H1 (cell line): ENCODE measurements around the gene TBC1D23. TPM values are rescaled to one million over a fixed set of nuclear protein-coding genes. Genes with fewer than 3 reads are reported as not detected.
A peak's percentile ranks its signal among the peaks of the same experiment; 100 is the strongest.

Experiments used
- CTCF ChIA-PET: fragments of 300-600 bp; sonication (Branson Sonifier 250); formaldehyde crosslinking; loops from one replicate; lab custom pipeline; 2021; ENCODE audit not compliant: partially characterized antibody; lab: Charles Lee
- POLR2A ChIA-PET: fragments of 300-600 bp; sonication (Branson Sonifier 250); formaldehyde crosslinking; loops from one replicate; lab custom pipeline; 2021; ENCODE audit warnings: inconsistent platforms; ENCODE audit not compliant: partially characterized antibody; lab: Charles Lee
- DNase-seq, 2 experiments: peaks; one replicate each; pipeline versions ENCODE4 v3.0.0 to v3.0.0-alpha.2; 2010 to 2022; ENCODE audit warnings: low spot score in 2 of 2, low read depth in 1 of 2, mixed read lengths in 1 of 2
- FAIRE-seq: peaks from 2 replicates; lab custom pipeline; 2011; peaks lifted over from hg19 to GRCh38; lab: Jason Lieb, UNC
- H2AFZ ChIP-seq: 2 replicates; pipeline ENCODE4 v1.8.1; 2012; ENCODE audit warnings: low read length, inconsistent platforms
- H2AK5ac ChIP-seq: 2 replicates; pipeline ENCODE4 v1.6.1; 2013; ENCODE audit warnings: low read depth, low read length
- H2BK120ac ChIP-seq: replicated peaks from 2 replicates; pipeline ENCODE3; 2013; ENCODE audit warnings: low read depth, low read length, inconsistent platforms
- H2BK12ac ChIP-seq: 2 replicates; pipeline ENCODE4 v1.6.1; 2013; ENCODE audit warnings: low read depth, low read length
- H2BK15ac ChIP-seq: 2 replicates; pipeline ENCODE4 v1.6.1; 2013; ENCODE audit warnings: low read length
- H2BK20ac ChIP-seq: 2 replicates; pipeline ENCODE4 v1.6.1; 2013; ENCODE audit warnings: low read length
- H2BK5ac ChIP-seq: 2 replicates; pipeline ENCODE4 v1.6.1; 2013; ENCODE audit warnings: low read depth, low read length
- H3K14ac ChIP-seq: 2 replicates; pipeline ENCODE4 v1.6.1; 2013; ENCODE audit warnings: inconsistent platforms; ENCODE audit not compliant: insufficient read length
- H3K18ac ChIP-seq: 2 replicates; pipeline ENCODE4 v1.6.1; 2013; ENCODE audit warnings: low read length; ENCODE audit errors: extremely low read depth
- H3K23ac ChIP-seq: 2 replicates; pipeline ENCODE4 v1.6.1; 2013; ENCODE audit warnings: inconsistent platforms; ENCODE audit not compliant: insufficient read length
- H3K23me2 ChIP-seq: 2 replicates; pipeline ENCODE4 v1.6.1; 2013; ENCODE audit warnings: low read depth, low read length
- H3K27ac ChIP-seq: 2 replicates; pipeline ENCODE4 v1.6.1; 2011; ENCODE audit warnings: low read depth, low read length, inconsistent platforms
- H3K27me3 ChIP-seq, 4 experiments: replicated peaks in 1 of 4; 1 replicate in 1 of 4; 2 replicates in 3 of 4; pipeline versions ENCODE4 v1.6.1 to v1.8.1; 2011 to 2013; ENCODE audit warnings: low read length in 3 of 4, mild to moderate bottlenecking in 3 of 4, inconsistent platforms in 2 of 4, mixed read lengths in 2 of 4, moderate library complexity in 1 of 4; ENCODE audit not compliant: control insufficient read depth in 3 of 4, insufficient read depth in 3 of 4; ENCODE audit errors: extremely low read depth in 1 of 4
- H3K36me3 ChIP-seq, 4 experiments: 2 replicates each; pipeline versions ENCODE4 v1.6.1 to v1.8.1; 2011 to 2013; ENCODE audit warnings: mild to moderate bottlenecking in 4 of 4, low read length in 3 of 4, moderate library complexity in 2 of 4, control low read depth in 1 of 4, inconsistent platforms in 1 of 4; ENCODE audit not compliant: insufficient read depth in 4 of 4, control insufficient read depth in 2 of 4
- H3K4ac ChIP-seq: replicated peaks from 2 replicates; pipeline ENCODE3; 2013; ENCODE audit warnings: low read length, low read depth, mixed read lengths, inconsistent platforms; ENCODE audit not compliant: insufficient read length
- H3K4me1 ChIP-seq, 4 experiments: replicated peaks in 1 of 4; 1 replicate in 1 of 4; 2 replicates in 3 of 4; pipeline versions ENCODE4 v1.6.1 to v1.8.1; 2011 to 2013; ENCODE audit warnings: low read length in 3 of 4, inconsistent platforms in 2 of 4, mixed read lengths in 1 of 4; ENCODE audit not compliant: insufficient read depth in 4 of 4, control insufficient read depth in 3 of 4
- H3K4me2 ChIP-seq, 2 experiments: 2 replicates each; pipeline versions ENCODE4 v1.6.1 to v1.8.1; 2011 to 2013; ENCODE audit warnings: low read depth in 2 of 2, low read length in 2 of 2, control low read depth in 1 of 2, inconsistent platforms in 1 of 2, mild to moderate bottlenecking in 1 of 2; ENCODE audit not compliant: insufficient read depth in 1 of 2
- H3K4me3 ChIP-seq, 4 experiments: fragments of 200-600, 300-600 bp in 1 of 4; sonication (generic), shearing (Covaris generic), sonication (Bioruptor Twin) in 1 of 4; 2 replicates each; pipeline versions ENCODE4 v1.5.1 to v1.8.1; 2011 to 2016; ENCODE audit warnings: low read length in 4 of 4, low read depth in 3 of 4, control low read depth in 2 of 4, inconsistent platforms in 2 of 4, mild to moderate bottlenecking in 2 of 4, mixed read lengths in 1 of 4, moderate library complexity in 1 of 4; ENCODE audit not compliant: insufficient read depth in 2 of 4; ENCODE audit errors: extremely low read depth in 1 of 4
- H3K56ac ChIP-seq: replicated peaks from 2 replicates; pipeline ENCODE3; 2013; ENCODE audit warnings: low read depth, mild to moderate bottlenecking, mixed read lengths, low read length, inconsistent platforms; ENCODE audit not compliant: insufficient read length
- H3K79me1 ChIP-seq: 2 replicates; pipeline ENCODE4 v1.6.1; 2013; ENCODE audit warnings: low read depth, low read length, control low read depth
- H3K79me2 ChIP-seq, 2 experiments: 2 replicates each; pipeline versions ENCODE4 v1.6.1 to v1.8.1; 2012 to 2013; ENCODE audit warnings: low read length in 2 of 2, mild to moderate bottlenecking in 2 of 2, inconsistent platforms in 1 of 2; ENCODE audit not compliant: insufficient read depth in 2 of 2, control insufficient read depth in 1 of 2
- H3K9ac ChIP-seq, 4 experiments: replicated peaks in 1 of 4; 1 replicate in 1 of 4; 2 replicates in 3 of 4; pipeline versions ENCODE4 v1.6.1 to v1.8.1; 2011 to 2013; ENCODE audit warnings: low read depth in 3 of 4, low read length in 3 of 4, control low read depth in 2 of 4, mild to moderate bottlenecking in 2 of 4, moderate library complexity in 2 of 4, inconsistent platforms in 1 of 4; ENCODE audit errors: extremely low read depth in 1 of 4
- H3K9me3 ChIP-seq, 2 experiments: 2 replicates each; pipeline versions ENCODE4 v1.6.1 to v1.8.1; 2012 to 2013; ENCODE audit warnings: mild to moderate bottlenecking in 2 of 2, moderate library complexity in 2 of 2, control low read depth in 1 of 2, inconsistent platforms in 1 of 2, low read depth in 1 of 2, low read length in 1 of 2, mixed read lengths in 1 of 2; ENCODE audit not compliant: insufficient read depth in 2 of 2
- H4K20me1 ChIP-seq, 2 experiments: replicated peaks in 1 of 2; 2 replicates each; pipeline versions ENCODE3 to v1.8.1; 2011 to 2013; ENCODE audit warnings: inconsistent platforms in 2 of 2, low read length in 2 of 2, mild to moderate bottlenecking in 1 of 2; ENCODE audit not compliant: insufficient read depth in 2 of 2, control insufficient read depth in 1 of 2
- H4K5ac ChIP-seq: 2 replicates; pipeline ENCODE4 v1.6.1; 2013; ENCODE audit warnings: low read length, low read depth, mixed read lengths, inconsistent platforms; ENCODE audit not compliant: insufficient read length
- H4K8ac ChIP-seq: 2 replicates; pipeline ENCODE4 v1.8.0; 2013; ENCODE audit warnings: mild to moderate bottlenecking, moderate library complexity, low read length, inconsistent platforms; ENCODE audit not compliant: insufficient read depth; ENCODE audit errors: extremely low read depth
- H4K91ac ChIP-seq: replicated peaks from 2 replicates; pipeline ENCODE3; 2013; ENCODE audit warnings: low read length, mixed read lengths, inconsistent platforms; ENCODE audit not compliant: insufficient read length
- BACH1 ChIP-seq: IDR thresholded peaks from 2 replicates; pipeline ENCODE4 v1.6.1; 2012; ENCODE audit warnings: low read length, improper control_type of control experiment
- CTCF ChIP-seq, 3 experiments: IDR thresholded peaks; 1 replicate in 2 of 3; 2 replicates in 1 of 3; pipeline versions ENCODE4 v1.5.1 to v1.6.1; 2011; ENCODE audit warnings: low read length in 3 of 3, mild to moderate bottlenecking in 3 of 3, inconsistent platforms in 2 of 3, low read depth in 1 of 3, moderate library complexity in 1 of 3; ENCODE audit not compliant: insufficient read depth in 1 of 3; ENCODE audit errors: control extremely low read depth in 1 of 3
- EZH2 ChIP-seq: fragments of 200-600 bp; sonication (generic); IDR thresholded peaks from 2 replicates; pipeline ENCODE4 v1.7.1; 2012; ENCODE audit warnings: low read depth, mild to moderate bottlenecking, moderate library complexity, low read length, inconsistent platforms; ENCODE audit not compliant: severe bottlenecking
- KDM1A ChIP-seq: fragments of 200-600, 300-600 bp; sonication (generic); IDR thresholded peaks from 2 replicates; pipeline ENCODE4 v1.7.1; 2016; ENCODE audit warnings: mild to moderate bottlenecking, low read length, borderline replicate concordance
- RAD21 ChIP-seq, 2 experiments: IDR thresholded peaks in 1 of 2; conservative IDR thresholded peaks in 1 of 2; 2 replicates each; pipeline ENCODE4 v1.6.1; 2011; ENCODE audit warnings: low read depth in 2 of 2, low read length in 2 of 2, improper control_type of control experiment in 1 of 2, inconsistent platforms in 1 of 2, mild to moderate bottlenecking in 1 of 2, moderate library complexity in 1 of 2
- RNF2 ChIP-seq: fragments of 200-900, 300-1000 bp; sonication (generic); IDR thresholded peaks from 2 replicates; pipeline ENCODE4 v1.7.1; 2016; ENCODE audit warnings: borderline replicate concordance, low read depth, mild to moderate bottlenecking, antibody characterized with exemption, low read length; ENCODE audit not compliant: poor library complexity, severe bottlenecking; ENCODE audit errors: missing control alignments
- SAP30 ChIP-seq: fragments of 300-600 bp; sonication (generic); IDR thresholded peaks from 2 replicates; pipeline ENCODE4 v1.7.1; 2012; ENCODE audit warnings: low read length, moderate library complexity, mild to moderate bottlenecking, inconsistent platforms; ENCODE audit not compliant: insufficient read depth, insufficient replicate concordance
- SP2 ChIP-seq: IDR thresholded peaks from 2 replicates; pipeline ENCODE4 v1.6.1; 2012; ENCODE audit warnings: mild to moderate bottlenecking, low read length, inconsistent platforms
- TAF7 ChIP-seq: optimal IDR thresholded peaks from 2 replicates; pipeline ENCODE3; 2011; ENCODE audit warnings: low read depth, mild to moderate bottlenecking, inconsistent platforms, low read length, moderate library complexity, borderline replicate concordance
- WGBS, 2 experiments: shearing (Covaris generic) in 1 of 2; methylation state at CpG; one replicate each; pipeline versions ENCODE4 v1.1.6 to v1.1.7; 2013 to 2015; ENCODE audit warnings: low lambda C conversion rate in 2 of 2, mixed read lengths in 2 of 2, inconsistent platforms in 1 of 2, low coverage in 1 of 2, missing lambda C conversion rate in 1 of 2; ENCODE audit not compliant: insufficient replicate concordance in 2 of 2, insufficient coverage in 1 of 2, insufficient read length in 1 of 2; ENCODE audit errors: extremely low coverage in 1 of 2, missing lambda C conversion rate in 1 of 2; 5-methylcytosine and 5-hydroxymethylcytosine counted together
- polyA plus RNA-seq, 7 experiments: library from polyadenylated mRNA; depleted of rRNA in 3 of 7; stranded (reverse) in 5 of 7; unstranded in 2 of 7; fragments of >200 nt in 5 of 7; fragments of 200-250 nt in 2 of 7; gene quantifications; 1 replicate in 5 of 7; 2 replicates in 1 of 7; 4 replicates in 1 of 7; pipeline versions ENCODE4 v1.2.1 to v1.2.3, GENCODE V29; 2011 to 2013; ENCODE audit warnings: missing spikeins in 2 of 7, mixed read lengths in 2 of 7
- total RNA-seq: library from RNA; stranded (reverse); fragmentation: NEBNext Ultra II Directional; extraction: Animal tissue kit (Norgen Biotek cat#: 25700); gene quantifications from 2 replicates; pipeline ENCODE4 v1.2.1, GENCODE V29; 2021

The TBC1D23 gene
- total and polyA plus RNA-seq, 2 of the 8 experiments (the other 6 are each of a cell fraction or from before 2014, with no cell fraction given), result 6.4 to 29.3 TPM

- no peak overlapping the region for H2BK5ac ChIP-seq
- CTCF ChIA-PET, result interaction anchor here (0.6 to 2.0 kb wide), 24 partner anchors 10 to 1470 kb away, joined by 3 to 11 read pairs (median 3); partner anchors contain the start of genes LNP1 and NIT2
- H3K18ac ChIP-seq, result no peak overlapping the region
- H3K9ac ChIP-seq, result no peak overlapping the region
- H3K79me1 ChIP-seq, result no peaks in the 10 kb centered on the region
- H3K27ac ChIP-seq, result no peak overlapping the region
- 71% methylated on average over 8 of the region's 8 CpGs; no CpG with 5 or more reads in 1 of the 2 experiments for WGBS, 2 experiments
- H4K5ac ChIP-seq, result no peak overlapping the region
- H3K36me3 ChIP-seq, result peaks cover 0 to 3% (median 0%) of the 10 kb centered on the region in 4 experiments; a peak in 1 of 8 replicates
- no peak overlapping the region for H3K4ac ChIP-seq
- no peak overlapping the region for H3K23ac ChIP-seq
- no peak overlapping the region for H2BK12ac ChIP-seq
- H4K91ac ChIP-seq, result no peak overlapping the region
- no peak overlapping the region for H2AK5ac ChIP-seq
- H3K4me2 ChIP-seq, result no peak overlapping the region
- no peaks in the 10 kb centered on the region for H3K27me3 ChIP-seq
- no peak overlapping the region for H3K14ac ChIP-seq
- no peaks in the 10 kb centered on the region for H3K23me2 ChIP-seq
- H3K4me1 ChIP-seq, result peaks cover 0 to 3% (median 0%) of the 10 kb centered on the region in 4 experiments; a peak in 2 of 7 replicates
- no peak overlapping the region for H2BK15ac ChIP-seq
- H4K20me1 ChIP-seq, result no peaks in the 10 kb centered on the region
- H4K8ac ChIP-seq, result no peak overlapping the region
- no peak overlapping the region for H3K4me3 ChIP-seq
- peak; percentile 60 for FAIRE-seq
- no peak overlapping the region for H2BK120ac ChIP-seq
- no peak for DNase-seq
- no peak overlapping the region for H2BK20ac ChIP-seq
- H2AFZ ChIP-seq, result no peak overlapping the region
- no peak overlapping the region for H3K56ac ChIP-seq
- H3K9me3 ChIP-seq, result no peaks in the 10 kb centered on the region
- POLR2A ChIA-PET, result no interaction called here
- no peaks in the 10 kb centered on the region for H3K79me2 ChIP-seq
- TF ChIP-seq EZH2 (no peak), RNF2 (no peak), BACH1 (no peak), KDM1A (no peak), SP2 (no peak), SAP30 (no peak), CTCF (IDR thresholded peaks at IDR 0.05; ENCODE audit: control extremely low read depth in 1 of 3, insufficient read depth in 1 of 3, low read depth in 1 of 3, low read length in 3 of 3) (peak in 2 of 3 experiments; percentile 44 to 60; a peak in 2 of 4 replicates), RAD21 (IDR thresholded peaks at IDR 0.05 in 1 of 2, conservative IDR thresholded peaks at IDR 0.05 in 1 of 2; ENCODE audit: low read depth in 2 of 2, low read length in 2 of 2) (peak; percentile 74 to 75), TAF7 (no peak)
Measured at GRCh38 chr3:100316641-100317069, 55.9 kb downstream of the TBC1D23 start.
